Uterus (tissue), 2 donors: Measurements from ENCODE around the gene ZGLP1.

Experiments
- CTCF ChIP-seq, 4 experiments: fragments of 200-600 bp in 2 of 4; fragments of 450-650 bp in 2 of 4; sonication (generic) in 2 of 4; IDR thresholded peaks; one replicate each; pipeline ENCODE4 v1.5.1; 2016 to 2019; ENCODE audit warnings: antibody characterized with exemption in 4 of 4, mild to moderate bottlenecking in 2 of 4, moderate library complexity in 1 of 4
- POLR2A ChIP-seq, 2 donors: fragments of 450-650 bp; IDR thresholded peaks; one replicate each; pipeline ENCODE4 v1.6.1; 2016; ENCODE audit warnings: antibody characterized with exemption in 2 of 2, mild to moderate bottlenecking in 1 of 2, moderate library complexity in 1 of 2

- no peak for TF ChIP-seq POLR2A (IDR thresholded peaks at IDR 0.05)
- TF ChIP-seq CTCF (IDR thresholded peaks at IDR 0.05) = no peak
Observed at GRCh38 chr19:10274589-10274988, 35.0 kb downstream of the ZGLP1 start.
